Kidney (tissue), 14 donors: Measurements from ENCODE around the gene LAT. TPM values are rescaled to one million over a fixed set of nuclear protein-coding genes. Genes with fewer than 3 reads are reported as not detected.

ENCODE experiments used
- DNase-seq, 5 donors: peaks; one replicate each; pipeline ENCODE4 v3.0.0-alpha.2; 2013 to 2020
- FAIRE-seq: peaks from 2 replicates; lab custom pipeline; 2012; peaks lifted over from hg19 to GRCh38; lab: Jason Lieb, UNC
- H3K27ac ChIP-seq, 2 donors: one replicate each; pipeline ENCODE4 v1.7.0; 2013; ENCODE audit warnings: low read depth in 2 of 2, low read length in 2 of 2, inconsistent platforms in 1 of 2
- H3K27me3 ChIP-seq: one replicate; pipeline ENCODE4 v1.7.1; 2013; ENCODE audit warnings: low read length, inconsistent platforms; ENCODE audit not compliant: control insufficient read depth, insufficient read depth
- H3K36me3 ChIP-seq, 3 donors: one replicate each; pipeline versions ENCODE4 v1.7.0 to v1.7.1; 2013; ENCODE audit warnings: low read length in 3 of 3, control low read depth in 1 of 3, inconsistent platforms in 1 of 3; ENCODE audit not compliant: insufficient read depth in 3 of 3, control insufficient read depth in 2 of 3
- H3K4me1 ChIP-seq, 3 donors: one replicate each; pipeline versions ENCODE4 v1.7.0 to v1.7.1; 2013; ENCODE audit warnings: low read length in 3 of 3, inconsistent platforms in 1 of 3, low read depth in 1 of 3; ENCODE audit not compliant: control insufficient read depth in 2 of 3, insufficient read depth in 2 of 3
- H3K4me3 ChIP-seq, 3 donors: one replicate each; pipeline versions ENCODE4 v1.7.0 to v1.8.1; 2013; ENCODE audit warnings: low read length in 3 of 3, control low read depth in 1 of 3, inconsistent platforms in 1 of 3
- H3K9ac ChIP-seq, 3 donors: one replicate each; pipeline versions ENCODE4 v1.7.0 to v1.7.1; 2013; ENCODE audit warnings: low read length in 3 of 3, control low read depth in 1 of 3, inconsistent platforms in 1 of 3
- H3K9me3 ChIP-seq, 3 donors: one replicate each; pipeline versions ENCODE4 v1.7.0 to v1.7.1; 2013; ENCODE audit warnings: low read length in 3 of 3, control low read depth in 1 of 3, inconsistent platforms in 1 of 3; ENCODE audit not compliant: control insufficient read depth in 2 of 3, insufficient read depth in 1 of 3
- intact Hi-C: fragments of 100-400 bp; cut with DNase I; formaldehyde crosslinking; loops from one replicate; pipeline ENCODE4 v1.11.1; 2022
- polyA plus RNA-seq: library from polyadenylated mRNA; stranded (reverse); fragments of 350-450 nt; fragmentation: Illumina TruSeq; extraction: RNeasy Lipid Tissue Mini Kit (QIAGEN cat#74804); gene quantifications from one replicate; pipeline ENCODE4 v1.2.3, GENCODE V29; 2014; ENCODE audit warnings: low read depth, low replicate concordance; ENCODE audit not compliant: insufficient read depth
- total RNA-seq: library from RNA; stranded (reverse); fragmentation: NEBNext Ultra II Directional; extraction: Animal tissue kit (Norgen Biotek cat#: 25700); gene quantifications from one replicate; pipeline ENCODE4 v1.2.1, GENCODE V29; 2021
- TF ChIP-seq, protein P1 (sequence below): IDR thresholded peaks from 3 replicates; pipeline ENCODE4 v1.5.1; 2012; ENCODE audit warnings: mild to moderate bottlenecking, moderate library complexity, borderline replicate concordance; ENCODE audit not compliant: insufficient read depth; ENCODE audit errors: extremely low read depth
- donor health status: control.
- donor health status: control.
- donor health status: control.
- donor health status: control.
- donor health status: control.
- donor health status: DM: yes; HTN: yes; CAD: no.
- donor health status: Normal renal cell carcinoma (clear cell type).

LAT gene
- total and polyA plus RNA-seq, 2 donors from 2014 or later = 8.3 to 12.5 TPM

DNA sequence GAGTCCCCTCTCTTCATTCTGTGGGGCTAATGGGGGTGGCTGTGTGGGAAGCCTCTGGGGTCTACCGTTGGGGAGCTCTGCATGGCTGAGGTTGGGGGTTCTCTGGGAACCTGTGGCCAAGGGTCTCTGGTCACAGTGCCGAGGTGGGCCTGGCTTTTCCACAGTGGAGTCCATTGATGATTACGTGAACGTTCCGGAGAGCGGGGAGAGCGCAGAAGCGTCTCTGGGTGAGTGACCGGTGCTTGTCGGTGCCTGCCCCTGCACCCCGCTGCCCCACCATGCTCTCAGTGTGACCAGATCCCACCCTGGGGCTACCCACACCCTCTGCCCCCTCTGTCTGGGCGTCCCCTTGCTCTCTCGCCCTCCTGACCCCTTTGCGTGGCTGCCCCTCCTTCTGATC lies 4.5 kb downstream of the LAT start:
- no peak overlapping the region for H3K9ac ChIP-seq
- peaks cover 4 to 15% (median 4%) of the 10 kb centered on the region in 3 donors for H3K36me3 ChIP-seq
- intact Hi-C loops = no loop called here
- H3K4me3 ChIP-seq = no peak overlapping the region
- FAIRE-seq = no peak
- peaks cover 0 to 6% (median 3%) of the 10 kb centered on the region in 3 donors for H3K9me3 ChIP-seq
- TF ChIP-seq, protein P1, sequence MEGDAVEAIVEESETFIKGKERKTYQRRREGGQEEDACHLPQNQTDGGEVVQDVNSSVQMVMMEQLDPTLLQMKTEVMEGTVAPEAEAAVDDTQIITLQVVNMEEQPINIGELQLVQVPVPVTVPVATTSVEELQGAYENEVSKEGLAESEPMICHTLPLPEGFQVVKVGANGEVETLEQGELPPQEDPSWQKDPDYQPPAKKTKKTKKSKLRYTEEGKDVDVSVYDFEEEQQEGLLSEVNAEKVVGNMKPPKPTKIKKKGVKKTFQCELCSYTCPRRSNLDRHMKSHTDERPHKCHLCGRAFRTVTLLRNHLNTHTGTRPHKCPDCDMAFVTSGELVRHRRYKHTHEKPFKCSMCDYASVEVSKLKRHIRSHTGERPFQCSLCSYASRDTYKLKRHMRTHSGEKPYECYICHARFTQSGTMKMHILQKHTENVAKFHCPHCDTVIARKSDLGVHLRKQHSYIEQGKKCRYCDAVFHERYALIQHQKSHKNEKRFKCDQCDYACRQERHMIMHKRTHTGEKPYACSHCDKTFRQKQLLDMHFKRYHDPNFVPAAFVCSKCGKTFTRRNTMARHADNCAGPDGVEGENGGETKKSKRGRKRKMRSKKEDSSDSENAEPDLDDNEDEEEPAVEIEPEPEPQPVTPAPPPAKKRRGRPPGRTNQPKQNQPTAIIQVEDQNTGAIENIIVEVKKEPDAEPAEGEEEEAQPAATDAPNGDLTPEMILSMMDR = no peak
- DNase-seq = no peak
- H3K27me3 ChIP-seq = no peaks in the 10 kb centered on the region
- no peaks in the 10 kb centered on the region for H3K4me1 ChIP-seq
- no peak overlapping the region for H3K27ac ChIP-seq

DNA sequence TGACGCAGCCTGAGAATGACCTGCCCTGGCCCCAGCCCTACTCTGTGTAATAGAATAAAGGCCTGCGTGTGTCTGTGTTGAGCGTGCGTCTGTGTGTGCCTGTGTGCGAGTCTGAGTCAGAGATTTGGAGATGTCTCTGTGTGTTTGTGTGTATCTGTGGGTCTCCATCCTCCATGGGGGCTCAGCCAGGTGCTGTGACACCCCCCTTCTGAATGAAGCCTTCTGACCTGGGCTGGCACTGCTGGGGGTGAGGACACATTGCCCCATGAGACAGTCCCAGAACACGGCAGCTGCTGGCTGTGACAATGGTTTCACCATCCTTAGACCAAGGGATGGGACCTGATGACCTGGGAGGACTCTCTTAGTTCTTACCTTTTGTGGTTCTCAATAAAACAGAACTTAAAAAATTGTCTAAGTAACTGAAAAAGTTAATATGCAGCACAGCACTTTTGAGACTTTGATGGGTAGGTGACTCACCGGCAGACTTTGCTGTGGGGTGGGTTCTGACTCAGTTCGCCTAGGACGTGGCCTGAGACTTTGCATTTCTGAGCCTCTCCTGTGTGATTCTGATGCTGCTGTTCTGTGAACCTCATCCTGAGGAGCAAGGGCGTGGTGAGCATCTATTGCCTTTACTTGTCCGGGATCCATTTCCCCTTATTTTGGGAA lies 5.7 kb downstream of the LAT start:
- TF ChIP-seq, protein P1 = no peak
- intact Hi-C loops = no loop called here
- H3K36me3 ChIP-seq = peaks cover 4 to 15% (median 4%) of the 10 kb centered on the region in 3 donors
- H3K27ac ChIP-seq = no peak overlapping the region
- no peak for FAIRE-seq
- H3K4me1 ChIP-seq = no peaks in the 10 kb centered on the region
- H3K27me3 ChIP-seq = no peaks in the 10 kb centered on the region
- H3K4me3 ChIP-seq = no peak overlapping the region
- peaks cover 0 to 6% (median 3%) of the 10 kb centered on the region in 3 donors for H3K9me3 ChIP-seq
- DNase-seq = no peak
- no peak overlapping the region for H3K9ac ChIP-seq

DNA sequence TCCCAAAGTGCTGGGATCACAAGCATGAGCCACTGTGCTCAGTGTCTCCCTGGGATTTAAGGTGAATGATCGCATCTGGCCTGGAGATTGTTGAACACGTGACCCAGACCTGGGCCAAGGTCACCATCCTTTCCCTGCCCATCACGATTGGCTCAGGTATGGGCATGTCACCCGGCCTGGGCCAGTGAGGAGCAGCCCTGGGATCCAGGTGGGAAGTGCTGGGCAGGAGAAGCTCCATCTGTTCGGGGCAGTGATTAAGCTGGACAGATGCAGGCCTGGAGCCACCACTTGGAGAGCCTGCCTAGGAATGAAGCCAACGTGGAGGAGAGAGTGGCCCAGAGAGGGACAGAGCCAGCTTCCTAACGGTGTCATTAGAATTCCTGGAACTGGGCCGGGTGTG lies 6.8 kb downstream of the LAT start:
- H3K4me1 ChIP-seq = no peaks in the 10 kb centered on the region
- DNase-seq = no peak
- intact Hi-C loops = no loop called here
- H3K27me3 ChIP-seq = no peaks in the 10 kb centered on the region
- H3K4me3 ChIP-seq = no peak overlapping the region
- peaks cover 4 to 11% (median 4%) of the 10 kb centered on the region in 3 donors for H3K36me3 ChIP-seq
- H3K9ac ChIP-seq = no peak overlapping the region
- TF ChIP-seq, protein P1 = no peak
- H3K9me3 ChIP-seq = peaks cover 0 to 6% (median 3%) of the 10 kb centered on the region in 3 donors
- no peak overlapping the region for H3K27ac ChIP-seq
- no peak for FAIRE-seq
